HG02981 (cell line): Measurements from ENCODE around the gene SNAI3.

Experiments
- ATAC-seq: cut with Tn5 transposase; IDR thresholded peaks from one replicate; pipeline ENCODE4 v1.9.1; 2021; ENCODE audit warnings: mild to moderate bottlenecking, moderate library complexity; ENCODE audit not compliant: unreplicated experiment

The SNAI3 gene

DNA sequence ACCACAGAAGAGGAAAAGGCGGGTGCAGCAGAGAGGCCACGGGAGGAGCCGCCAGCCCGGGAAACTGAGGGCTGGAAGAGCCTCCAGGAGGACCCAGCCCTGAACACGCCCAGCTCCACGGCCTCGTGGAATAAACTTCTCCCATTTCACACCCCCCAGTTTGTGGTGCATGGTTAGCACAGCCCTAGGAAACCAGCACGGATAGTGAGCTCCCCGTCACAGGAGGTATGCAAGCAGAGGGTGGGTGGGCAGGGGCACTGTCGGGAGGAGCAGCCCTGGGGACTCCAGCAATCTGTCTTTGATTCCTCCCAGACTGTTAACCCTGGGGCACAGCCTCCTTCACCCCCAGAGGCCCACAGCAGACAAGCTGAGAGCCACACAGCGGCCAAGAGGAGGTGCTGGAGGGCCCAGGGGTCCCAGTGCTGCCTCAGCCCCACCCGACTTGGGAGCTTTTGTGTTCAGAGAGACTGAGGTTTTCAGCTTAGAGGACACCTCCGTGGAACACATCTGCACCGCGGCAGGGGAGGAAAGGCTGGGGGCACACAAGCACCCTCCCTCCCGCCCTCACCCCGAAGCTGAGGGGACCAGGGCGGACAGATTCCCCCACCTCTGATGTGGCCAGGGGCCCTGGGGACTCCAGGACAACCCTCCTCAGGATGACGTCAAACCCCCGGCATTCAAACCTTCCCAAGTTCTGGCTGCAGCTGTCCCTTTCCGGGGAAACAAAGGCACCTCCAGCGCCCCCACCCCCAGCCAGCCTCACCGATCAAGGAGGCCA, 49.6 kb downstream of the SNAI3 start:
- ATAC-seq, result no peak

DNA sequence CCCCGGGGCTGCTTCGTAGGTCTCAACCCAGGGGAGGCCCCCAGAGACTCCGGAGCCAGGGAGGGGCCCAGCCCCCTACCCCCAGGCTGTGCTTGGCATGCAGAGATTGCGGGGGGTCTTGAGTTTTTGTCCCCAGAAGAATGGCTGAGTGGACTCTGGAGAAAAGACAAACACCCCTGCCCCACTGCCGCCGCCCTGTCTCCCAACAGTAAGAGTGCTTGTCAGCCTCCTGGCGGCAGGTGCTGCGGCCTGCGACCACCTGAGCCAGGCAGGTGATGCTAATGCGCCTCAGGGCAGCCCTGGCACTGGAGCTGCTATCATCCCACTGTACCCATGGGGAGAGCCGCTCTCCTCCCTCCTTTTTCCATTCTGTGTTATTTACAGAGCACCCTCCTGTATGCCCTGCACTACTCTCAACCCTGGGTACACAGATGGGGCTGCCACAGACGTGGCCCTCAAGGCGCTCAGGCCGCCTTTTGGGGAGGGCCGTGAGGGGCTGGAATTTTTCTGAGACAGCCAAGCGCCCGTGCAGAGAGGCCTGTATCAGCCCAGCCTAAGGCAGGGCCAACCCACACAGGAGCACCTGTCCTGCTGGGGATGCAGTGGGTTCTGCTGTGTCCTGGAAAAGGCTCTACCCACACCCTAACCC, 50.5 kb downstream of the SNAI3 start:
- no peak for ATAC-seq

DNA sequence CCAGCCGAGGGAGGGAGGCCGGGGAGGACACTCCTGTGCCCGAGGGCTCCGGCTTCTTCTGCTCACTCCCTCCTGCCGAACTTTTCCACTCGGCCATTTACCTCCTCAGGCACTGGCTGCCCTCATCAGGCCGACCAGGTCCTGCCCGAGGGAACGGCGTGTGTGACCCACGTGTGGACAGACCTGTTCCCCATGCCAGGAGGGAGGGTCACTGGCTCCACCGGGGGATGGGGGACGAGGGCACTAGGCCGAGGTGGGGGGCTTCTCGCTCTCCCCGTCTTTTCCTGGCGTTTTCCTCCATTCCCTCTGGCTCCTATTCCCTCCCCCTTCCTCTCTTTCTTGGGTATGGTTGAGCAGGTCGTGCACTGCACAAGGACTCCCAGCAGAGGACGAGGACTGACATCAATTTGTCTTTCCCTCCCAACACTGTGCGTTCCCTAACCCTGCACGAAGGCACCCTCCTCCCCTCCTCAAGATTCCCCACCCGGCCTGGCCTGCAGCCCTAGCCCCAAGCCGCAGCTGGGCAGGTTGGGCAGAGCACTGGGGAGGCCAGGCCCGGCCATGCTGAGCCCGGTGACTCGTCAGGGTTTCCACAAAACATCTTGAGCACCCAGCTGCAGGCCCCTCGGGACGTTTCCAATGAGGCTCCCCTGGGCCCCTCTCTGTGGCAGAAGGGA, 51.2 kb downstream of the SNAI3 start:
- ATAC-seq, result no peak

DNA sequence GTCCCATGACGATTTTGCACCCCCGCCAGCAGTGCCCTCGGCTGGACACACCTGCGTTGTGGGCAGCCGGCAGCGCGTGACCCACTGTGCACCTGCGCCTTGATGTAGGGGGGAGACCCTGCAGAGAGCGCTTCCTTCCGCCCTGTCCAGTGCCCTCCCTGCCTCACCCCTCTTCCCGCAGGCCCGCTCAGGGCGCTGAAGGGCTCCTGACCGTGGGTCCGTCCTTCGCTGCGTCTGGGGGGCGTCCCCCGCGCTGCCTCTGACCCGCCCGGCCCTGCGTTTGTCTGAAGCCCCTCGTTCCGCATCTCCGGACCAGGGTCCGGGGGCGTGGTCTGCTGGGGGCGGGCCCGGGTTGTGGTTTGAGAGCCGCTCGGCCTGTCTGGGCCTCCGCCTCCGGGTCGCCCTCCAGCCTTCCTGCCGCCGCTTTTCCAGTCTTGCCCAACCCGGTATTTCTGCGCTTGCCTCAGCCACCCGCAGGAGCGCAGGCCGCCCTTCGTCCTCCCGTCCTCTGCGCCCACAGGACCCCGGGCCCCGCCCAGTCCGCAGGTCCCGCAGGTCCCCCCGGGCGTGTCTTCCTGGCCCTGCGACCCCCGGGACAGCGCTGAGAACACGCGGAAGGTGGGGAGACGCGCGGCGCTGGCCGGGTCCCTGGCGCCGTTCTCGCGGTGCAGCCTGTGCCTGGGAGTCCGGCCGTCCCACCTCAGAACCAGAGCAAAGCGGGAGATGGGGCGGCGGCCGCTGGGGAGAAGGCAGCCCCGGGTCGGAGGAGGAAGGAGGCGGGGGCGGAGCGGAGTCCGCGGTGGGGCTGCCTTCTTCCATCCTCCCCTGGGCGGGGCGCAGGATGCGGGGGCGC, 51.9 kb downstream of the SNAI3 start:
- ATAC-seq, result peak; percentile 41

DNA sequence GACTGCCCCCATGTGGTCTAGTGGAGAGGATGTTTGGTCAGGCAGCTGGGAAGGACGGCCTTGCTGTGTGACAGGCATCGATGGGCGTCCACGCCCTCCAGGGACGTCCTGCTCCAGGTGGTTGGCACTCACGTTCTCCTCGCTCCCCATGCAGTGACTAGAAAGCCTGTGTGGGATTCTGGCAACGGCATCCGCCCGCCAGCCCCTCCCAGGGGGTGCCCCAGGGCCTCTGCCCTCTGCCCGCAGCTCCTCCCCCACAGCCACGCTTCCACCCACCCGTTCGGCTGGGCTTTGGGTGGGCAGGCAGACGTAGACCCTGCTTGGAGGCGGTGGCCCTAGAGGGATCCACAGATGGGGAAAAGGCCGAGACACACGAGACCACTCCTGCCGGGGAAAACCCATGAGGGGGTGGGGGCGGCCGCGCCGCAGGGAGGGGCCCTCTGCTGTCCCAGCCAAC, 52.6 kb downstream of the SNAI3 start:
- ATAC-seq, result peak; percentile 34

DNA sequence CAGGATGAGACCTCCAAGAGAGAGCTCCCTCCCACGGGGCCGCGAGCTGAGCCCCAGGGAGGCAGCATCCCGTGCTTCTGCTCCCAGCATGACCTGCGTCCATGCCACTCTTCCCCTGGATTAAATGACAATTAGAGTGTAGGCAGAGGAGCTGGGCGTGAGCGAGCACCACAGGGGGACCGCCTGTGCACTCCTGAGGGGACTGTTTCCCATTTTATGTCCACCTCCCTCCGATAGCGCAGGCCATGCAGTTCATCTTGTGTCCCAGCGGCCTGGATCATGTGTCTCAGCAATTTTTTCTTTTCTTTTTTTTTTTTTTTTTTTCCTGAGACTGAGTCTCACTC, 53.7 kb downstream of the SNAI3 start:
- no peak for ATAC-seq

DNA sequence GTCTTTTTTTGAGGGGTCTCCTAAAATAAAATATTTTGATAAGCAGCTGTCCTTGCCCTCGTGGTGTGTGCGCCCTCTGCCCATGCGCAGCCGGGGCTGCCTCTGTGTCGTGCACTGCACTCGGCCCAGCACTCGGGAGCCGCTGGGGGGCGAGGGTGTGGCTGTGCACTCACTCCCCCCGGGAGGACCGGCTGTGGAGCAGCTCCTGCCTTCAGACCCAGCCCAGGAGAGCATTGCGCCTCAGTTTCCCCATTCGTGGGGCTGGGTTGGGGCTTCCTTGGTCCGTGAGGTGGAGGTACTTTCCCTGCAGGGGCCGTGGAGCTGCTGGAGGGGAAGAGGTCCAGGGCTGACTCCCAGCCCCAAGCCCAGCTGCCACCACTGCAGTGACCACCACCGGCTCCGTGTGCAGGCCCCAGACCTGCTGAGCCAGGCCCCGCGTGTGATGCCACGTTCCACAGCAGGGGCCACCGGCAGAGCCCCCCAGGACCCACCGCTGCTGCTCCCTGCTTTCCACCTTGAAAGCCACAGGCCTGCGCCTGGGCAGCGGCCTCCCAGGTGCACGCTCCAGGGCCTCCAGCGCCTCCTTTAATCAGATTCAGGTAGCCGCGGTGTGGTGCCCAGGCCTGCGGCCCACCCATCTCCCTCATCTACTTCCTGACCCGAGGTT, 54.3 kb downstream of the SNAI3 start:
- ATAC-seq, result no peak

DNA sequence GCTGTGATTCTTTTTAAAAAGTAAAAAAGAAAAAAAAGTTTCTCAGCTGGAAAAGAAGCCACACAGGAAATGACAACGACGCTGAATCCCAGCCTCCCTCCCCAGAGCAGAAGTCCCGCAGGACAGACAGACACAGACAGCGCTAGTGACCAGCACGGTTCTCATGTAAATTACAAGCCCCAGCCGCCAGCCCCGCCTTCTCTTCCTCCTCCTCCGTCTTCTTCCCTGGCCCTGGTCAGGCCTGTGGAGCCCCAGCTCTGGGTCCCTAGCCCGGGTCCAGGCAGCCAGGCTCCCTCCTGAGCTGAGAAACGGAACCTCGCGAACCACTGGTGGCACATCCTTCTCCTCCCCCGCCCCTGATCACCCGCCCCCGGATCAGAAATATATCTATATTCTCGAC, 54.9 kb downstream of the SNAI3 start:
- no peak for ATAC-seq

DNA sequence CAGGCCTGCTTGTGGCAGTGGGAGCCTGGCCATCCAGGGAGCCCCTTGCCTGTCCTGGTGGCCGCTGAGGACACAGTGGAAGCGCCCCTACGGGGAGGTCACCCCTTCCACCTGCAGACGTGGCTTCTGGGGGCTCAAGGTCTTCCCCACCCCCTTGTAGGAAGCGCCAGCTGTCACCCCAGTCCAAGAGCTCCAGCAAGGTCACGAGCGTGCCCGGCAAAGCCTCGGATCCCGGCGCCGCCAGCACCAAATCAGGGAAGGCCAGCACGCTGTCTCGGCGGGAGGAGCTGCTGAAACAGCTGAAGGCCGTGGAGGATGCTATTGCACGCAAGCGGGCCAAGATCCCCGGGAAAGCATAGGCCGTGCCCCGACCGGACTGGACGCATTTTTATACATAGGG, 55.4 kb downstream of the SNAI3 start:
- no peak for ATAC-seq

DNA sequence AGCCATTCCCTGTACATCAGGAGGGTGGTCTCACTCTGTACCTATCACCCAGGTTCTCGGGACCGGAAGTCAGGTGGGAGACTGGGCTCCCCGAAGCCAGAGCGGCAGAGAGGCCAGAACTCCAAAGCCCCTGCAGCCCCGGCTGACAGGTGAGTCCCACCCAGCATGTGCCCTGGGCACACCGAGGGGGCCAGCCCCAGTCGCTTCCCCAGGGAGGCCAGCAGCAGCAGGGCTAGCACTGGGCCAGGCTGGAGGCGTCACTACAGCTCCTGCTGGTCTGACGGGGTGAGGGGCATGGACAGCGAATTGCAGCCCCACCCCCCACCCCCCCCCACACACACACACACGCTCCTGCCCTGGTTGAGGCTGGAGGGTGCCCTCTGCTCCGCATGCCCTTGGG, 55.9 kb downstream of the SNAI3 start:
- no peak for ATAC-seq

DNA sequence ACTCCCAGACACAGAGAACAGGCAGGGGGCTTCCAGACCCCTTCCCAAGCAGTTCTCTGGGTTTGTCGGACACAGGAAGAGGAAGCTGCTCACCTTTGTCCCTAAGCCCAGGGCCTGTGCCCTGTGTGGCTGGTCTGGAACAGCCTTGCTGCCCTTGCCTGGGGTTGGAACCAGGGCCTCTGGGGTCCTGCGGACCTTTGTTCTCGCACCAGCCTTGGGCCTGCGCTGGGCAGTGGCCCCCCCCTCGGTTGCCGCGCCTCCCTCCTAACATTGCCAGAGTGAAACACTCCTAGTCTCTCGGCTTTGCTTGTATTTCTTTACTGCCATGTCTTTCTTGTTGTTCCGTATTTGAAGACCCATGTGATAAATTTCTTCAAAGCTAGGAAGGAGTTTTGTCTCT, 56.5 kb downstream of the SNAI3 start:
- ATAC-seq, result no peak

DNA sequence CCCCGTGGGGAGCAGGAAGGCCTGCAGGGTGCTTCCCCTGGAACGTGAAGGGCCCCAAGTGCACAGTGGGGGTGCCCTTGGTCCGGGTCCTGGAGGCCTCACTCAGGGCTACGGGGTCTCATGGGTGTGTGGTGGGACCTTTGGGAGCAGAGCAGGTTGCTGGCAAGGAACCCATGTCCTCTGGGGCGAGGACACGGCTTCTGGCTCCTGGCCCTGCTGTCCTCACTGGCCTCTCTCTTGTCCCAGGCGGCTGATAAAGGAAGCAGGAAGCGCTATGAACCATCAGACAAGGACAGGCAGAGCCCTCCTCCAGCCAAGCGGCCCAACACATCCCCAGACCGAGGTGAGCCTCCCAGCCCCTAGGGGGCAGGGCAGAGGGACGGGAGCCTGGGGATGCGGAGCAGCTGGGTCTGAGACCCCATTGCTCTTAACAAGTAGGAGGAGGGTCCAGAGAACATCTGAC, 57.8 kb downstream of the SNAI3 start:
- no peak for ATAC-seq
